ENCODE results near the gene GOLGA6L9. TPM values are rescaled to one million over a fixed set of nuclear protein-coding genes. Genes with fewer than 3 reads are reported as not detected.
"Not testable (repeated sequence)": the region's sequence is repeated elsewhere in the genome, so short reads cannot be mapped to it uniquely, and the experiment has no call there.

Gene GOLGA6L9
- total RNA-seq, 1 experiment from 2014 or later, result 3.9 TPM

DNA sequence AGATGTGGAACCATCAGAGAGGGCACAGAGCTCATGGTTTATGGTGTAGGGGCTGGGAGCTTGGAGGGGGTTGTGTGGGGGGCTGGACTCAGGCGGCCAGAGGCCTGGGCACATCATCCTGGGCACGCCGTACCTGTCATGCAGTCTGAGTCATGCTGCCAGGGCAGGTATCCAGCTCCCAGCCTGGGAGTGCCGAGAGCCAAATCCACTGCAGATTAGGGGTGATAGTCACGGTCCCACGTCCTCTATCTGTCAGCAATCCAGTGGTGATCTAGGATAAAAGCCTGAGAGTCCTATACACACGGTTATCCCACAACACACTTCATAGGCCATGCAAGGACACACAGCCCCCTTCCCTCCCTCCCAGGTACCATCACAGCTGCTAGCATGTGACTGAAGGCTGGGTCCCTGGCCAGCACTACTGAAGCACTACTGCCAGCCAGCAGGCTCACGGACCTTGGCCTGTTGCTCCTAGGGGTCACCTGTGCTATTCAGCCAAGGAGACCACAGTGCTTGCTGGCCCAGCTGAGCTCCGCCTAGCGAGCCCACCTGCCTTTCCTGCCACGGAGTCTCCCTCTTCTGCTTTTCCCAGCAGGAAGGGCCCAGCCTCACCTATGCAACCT lies 45.8 kb downstream of the GOLGA6L9 start:
- not testable (repeated sequence) for H2BK12ac ChIP-seq (ENCODE audit: insufficient read length, low read depth, low read length); H3K4me1 Mint-ChIP-seq; H3K27ac Mint-ChIP-seq; H4K5ac ChIP-seq (ENCODE audit: insufficient read length, low read depth, low read length); H3K18ac ChIP-seq (ENCODE audit: insufficient read length, low read depth, low read length); H3K27me3 ChIP-seq (ENCODE audit: insufficient read depth, low read length); H3K36me3 Mint-ChIP-seq (ENCODE audit: insufficient read depth in 1 of 3, low read depth in 3 of 3); H3K27ac ChIP-seq (ENCODE audit: insufficient read length, low read depth, low read length); H2AFZ ChIP-seq (ENCODE audit: low read length); H4K91ac ChIP-seq (ENCODE audit: insufficient read length, low read depth, low read length); DNase-seq; H4K8ac ChIP-seq (replicated peaks; ENCODE audit: insufficient read length, low read depth, low read length); H2BK120ac ChIP-seq (ENCODE audit: low read depth, low read length, poor library complexity, severe bottlenecking); H3K4me2 ChIP-seq (ENCODE audit: insufficient read depth, insufficient read length, low read length); H3K56ac ChIP-seq (ENCODE audit: insufficient read length, low read depth, low read length); H3K79me1 ChIP-seq (ENCODE audit: insufficient read depth, low read depth, low read length, poor library complexity, severe bottlenecking); H3K79me2 ChIP-seq (ENCODE audit: insufficient read depth, low read length); H4K20me1 ChIP-seq (ENCODE audit: control insufficient read depth, insufficient read depth, insufficient read length); H3K27me3 Mint-ChIP-seq (ENCODE audit: low read depth); H3K23me2 ChIP-seq (ENCODE audit: insufficient read length, low read depth, low read length, poor library complexity, severe bottlenecking); H3K4me1 ChIP-seq (ENCODE audit: insufficient read depth, low read length); H3K4me3 Mint-ChIP-seq; H2BK20ac ChIP-seq (ENCODE audit: low read depth, low read length, poor library complexity, severe bottlenecking); H2BK15ac ChIP-seq (ENCODE audit: low read depth, low read length); H3K14ac ChIP-seq (ENCODE audit: insufficient read depth, low read length); H3K4ac ChIP-seq (ENCODE audit: low read depth, low read length); H3K23ac ChIP-seq (ENCODE audit: insufficient read length, low read depth, low read length); H3K9me3 ChIP-seq (ENCODE audit: control insufficient read depth, low read depth, low read length); H2BK5ac ChIP-seq (ENCODE audit: insufficient read length, low read length); H2AK5ac ChIP-seq (ENCODE audit: insufficient read length, low read length); H3K9me3 Mint-ChIP-seq; H3K9ac ChIP-seq (ENCODE audit: extremely low read depth, insufficient read length, low read length); H3T11ph ChIP-seq (ENCODE audit: low read length)
- no CpG with 5 or more reads among the region's 11 CpGs for WGBS (ENCODE audit: extremely low coverage, insufficient read length, low lambda C conversion rate)

Measured in H9 (cell line).